ENCODE results near the gene TMEM150B.

The TMEM150B gene

DNA sequence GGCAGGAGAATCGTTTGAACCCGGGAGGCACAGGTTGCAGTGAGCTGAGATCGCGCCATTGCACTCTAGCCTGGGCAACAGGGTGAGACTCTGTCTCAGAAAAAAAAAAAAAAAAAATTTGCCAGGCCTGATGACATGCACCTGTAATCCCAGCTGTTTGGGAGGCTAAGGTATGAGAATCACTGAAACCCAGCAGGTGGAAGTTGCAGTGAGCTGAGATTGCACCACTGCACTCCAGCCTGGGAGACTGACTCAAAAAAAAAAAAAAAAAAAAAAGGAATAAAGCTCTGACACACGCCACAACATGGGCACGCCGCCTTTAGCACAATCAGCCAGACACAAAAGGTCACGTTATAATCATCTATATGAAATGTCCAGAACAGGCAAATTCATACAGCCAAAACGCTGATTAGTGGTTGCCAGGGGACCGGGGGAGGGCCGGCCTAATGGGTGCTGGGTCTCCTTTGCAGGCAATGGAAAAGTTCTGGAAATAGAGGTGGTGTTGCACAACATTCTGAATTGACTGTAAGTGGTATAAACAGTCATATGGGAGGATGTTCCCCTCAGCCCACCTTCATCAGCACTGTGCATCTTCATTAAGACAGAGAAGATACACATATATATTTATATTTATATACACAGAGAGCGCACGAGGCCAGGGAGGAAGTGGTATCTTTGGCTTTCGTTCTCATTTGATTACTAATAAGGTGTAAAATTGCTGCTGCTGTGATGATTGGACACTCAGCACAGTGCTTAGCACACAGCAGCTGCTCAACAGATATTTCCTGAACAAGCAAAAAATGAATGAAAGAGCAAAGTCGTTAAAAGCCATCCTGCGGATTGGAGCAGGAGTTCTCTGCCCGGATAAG lies 49.1 kb downstream of the TMEM150B start:
- no peak for DNase-seq

DNA sequence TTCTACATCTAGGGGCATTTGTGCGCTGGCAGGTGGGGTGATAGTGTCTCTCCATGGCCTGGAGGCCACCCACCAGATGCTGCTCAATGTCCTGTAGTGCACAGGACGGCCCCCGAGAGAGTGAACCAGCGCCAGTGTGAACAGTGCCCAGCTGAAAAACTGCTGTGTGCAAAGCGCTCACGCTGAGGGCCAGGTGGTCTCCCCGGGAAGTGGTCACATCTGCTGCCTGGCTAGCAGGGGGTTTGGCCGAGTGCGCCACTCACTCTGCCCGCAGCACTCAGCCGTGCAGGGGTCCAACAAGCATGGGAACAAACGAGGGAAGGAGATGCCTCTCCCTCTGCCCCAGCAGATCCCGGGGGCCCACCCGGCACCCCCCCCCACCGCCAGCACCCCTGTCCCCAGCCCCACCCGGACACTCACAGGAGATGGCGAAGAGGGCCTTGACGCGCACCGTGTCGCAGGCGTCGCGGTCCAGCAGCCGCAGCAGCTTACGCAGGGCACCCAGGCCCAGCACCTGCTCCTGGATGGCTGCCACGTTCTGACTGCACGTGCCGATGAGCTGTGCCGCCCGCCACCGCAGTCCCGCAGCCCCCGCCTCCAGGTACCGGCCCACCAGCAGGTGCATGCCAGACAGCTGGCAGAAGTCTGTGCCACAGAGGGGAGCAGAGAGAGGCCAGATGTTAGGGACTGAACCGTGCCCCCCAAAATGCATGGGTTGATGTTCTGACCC lies 51.0 kb downstream of the TMEM150B start:
- DNase-seq: no peak

DNA sequence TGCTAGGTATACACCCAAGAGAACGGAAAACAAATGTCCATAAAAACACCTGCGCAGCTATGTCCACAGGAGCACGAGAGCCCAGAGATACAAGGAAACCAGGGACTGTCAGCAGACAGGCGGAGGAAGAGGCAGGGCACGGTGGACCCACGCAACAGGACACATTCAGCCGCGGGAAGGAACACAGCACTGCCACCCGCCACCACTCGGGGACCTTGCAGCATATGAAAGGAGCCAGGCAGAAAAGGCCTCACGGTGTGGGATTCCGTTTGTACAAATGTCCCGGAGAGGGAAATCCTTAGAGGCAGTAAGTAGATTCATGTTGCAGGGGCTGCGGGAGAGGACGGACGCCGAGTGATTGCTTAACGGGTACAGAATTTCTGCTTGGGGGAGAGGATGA lies 53.0 kb downstream of the TMEM150B start:
- no peak for DNase-seq

DNA sequence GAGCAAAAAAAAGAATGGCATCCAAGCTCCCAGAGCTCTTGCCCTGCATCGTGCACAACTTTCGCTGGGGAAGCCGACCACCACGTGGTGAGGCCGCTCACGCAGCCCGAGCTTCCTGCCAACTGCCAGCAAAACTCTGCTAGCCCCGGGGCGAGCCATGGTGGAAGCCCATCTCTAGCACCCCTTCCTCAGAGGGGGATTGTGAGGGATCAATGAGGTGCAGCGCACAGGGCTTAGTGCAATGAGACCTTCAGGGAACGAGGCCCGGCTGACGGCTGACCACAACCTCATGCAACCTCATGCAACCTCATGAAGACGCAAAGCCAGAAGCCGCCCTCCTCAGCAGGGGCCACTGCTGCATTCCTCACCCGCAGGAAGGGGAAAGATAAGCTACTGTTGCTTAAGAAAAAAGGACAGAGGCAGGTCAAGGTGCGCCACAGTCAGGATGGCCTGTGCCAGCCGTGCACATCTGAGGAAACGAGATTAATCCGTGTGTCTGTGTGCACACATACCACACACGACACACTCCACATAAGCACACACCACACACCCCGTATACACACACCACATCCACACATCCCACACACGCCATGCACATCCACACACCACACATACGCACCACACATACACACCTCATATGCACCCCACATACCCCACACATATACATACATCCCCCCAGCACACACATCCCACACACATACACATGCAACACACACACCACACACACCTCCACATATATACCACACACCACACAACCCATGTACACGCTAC lies 54.8 kb downstream of the TMEM150B start:
- DNase-seq: no peak

DNA sequence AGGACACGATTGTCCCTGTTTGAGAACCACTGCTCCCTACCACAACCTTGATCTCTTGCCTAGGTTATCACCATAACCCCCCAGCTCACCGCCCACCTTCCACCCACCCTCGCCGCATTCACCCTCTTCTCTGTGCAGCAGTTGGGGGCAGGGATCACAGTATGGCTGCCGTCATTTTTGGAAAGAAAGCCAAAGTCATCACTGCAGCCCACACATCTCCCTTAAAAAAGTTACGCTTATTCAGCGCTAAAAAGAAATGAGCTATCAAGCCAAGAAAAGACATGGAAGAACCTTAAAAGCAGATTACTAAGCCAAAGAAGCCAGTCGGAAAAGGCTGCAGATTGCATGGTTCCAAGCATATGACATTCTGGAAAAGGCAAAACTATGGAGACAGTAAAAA lies 55.8 kb downstream of the TMEM150B start:
- no peak for DNase-seq

DNA sequence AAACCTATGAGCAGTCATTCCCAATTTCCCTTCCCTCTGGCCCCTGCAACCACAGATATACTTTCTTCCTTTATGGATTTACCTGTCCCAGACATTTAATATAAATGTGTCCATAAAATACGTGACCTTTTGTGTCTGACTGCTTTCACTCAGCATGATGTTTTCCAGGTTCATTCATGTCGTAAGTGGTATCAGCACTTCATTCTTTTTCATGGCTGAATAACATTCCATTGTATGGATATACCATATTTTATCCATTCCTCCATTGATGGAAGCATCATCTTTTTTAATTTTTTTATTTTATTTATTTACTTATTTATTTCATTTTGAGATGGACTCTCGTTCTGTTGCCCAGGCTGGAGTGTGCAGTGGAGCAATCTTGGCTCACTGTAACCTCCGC lies 58.3 kb downstream of the TMEM150B start:
- no peak for DNase-seq

DNA sequence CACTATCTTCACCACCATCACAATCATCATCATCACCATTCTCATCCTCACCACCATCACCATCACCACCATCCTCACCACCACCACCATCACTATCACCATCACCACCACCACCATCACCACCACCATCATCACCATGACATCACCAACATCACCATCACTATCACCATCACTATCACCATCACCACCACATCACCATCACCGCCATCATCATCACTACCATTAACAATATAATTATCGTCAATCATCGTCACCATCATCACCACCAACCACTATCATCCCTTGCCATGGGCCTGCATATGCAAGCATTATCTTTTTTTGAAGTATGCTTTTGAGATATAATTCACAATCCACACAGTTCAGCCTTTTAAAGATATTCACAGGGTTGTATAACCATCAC lies 58.7 kb downstream of the TMEM150B start:
- no peak for DNase-seq

DNA sequence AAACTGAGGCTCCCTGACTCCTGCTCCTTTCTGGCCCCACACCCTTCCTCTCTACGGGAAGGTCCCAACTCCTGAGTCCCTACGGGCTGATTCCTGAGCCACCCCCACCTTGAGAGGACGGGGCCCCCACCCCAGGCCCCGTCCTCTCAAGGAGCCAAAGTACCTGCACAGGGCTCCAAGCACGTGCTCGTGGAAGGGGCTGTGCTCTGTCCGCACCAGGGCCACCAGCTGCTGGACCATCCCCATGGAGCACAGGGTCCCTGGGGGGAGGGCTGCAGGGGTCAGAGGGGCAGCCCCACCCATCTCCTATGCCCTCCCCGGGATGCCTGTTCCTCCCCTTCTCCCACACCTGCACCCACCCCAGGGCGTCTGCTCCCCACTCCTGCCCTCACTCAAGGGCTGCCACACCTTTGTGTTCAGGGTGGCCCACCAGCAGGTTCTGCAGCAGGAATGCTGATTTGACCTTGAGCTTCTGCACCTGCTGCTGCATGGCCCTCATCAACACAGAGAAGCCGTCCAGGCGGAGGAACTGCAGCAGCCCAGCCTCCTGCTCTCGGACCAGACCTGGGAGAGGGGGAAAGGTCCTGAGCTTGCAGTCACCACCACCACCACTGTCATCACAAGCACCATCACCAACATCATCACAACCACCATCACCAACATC lies 59.3 kb downstream of the TMEM150B start:
- no peak for DNase-seq

DNA sequence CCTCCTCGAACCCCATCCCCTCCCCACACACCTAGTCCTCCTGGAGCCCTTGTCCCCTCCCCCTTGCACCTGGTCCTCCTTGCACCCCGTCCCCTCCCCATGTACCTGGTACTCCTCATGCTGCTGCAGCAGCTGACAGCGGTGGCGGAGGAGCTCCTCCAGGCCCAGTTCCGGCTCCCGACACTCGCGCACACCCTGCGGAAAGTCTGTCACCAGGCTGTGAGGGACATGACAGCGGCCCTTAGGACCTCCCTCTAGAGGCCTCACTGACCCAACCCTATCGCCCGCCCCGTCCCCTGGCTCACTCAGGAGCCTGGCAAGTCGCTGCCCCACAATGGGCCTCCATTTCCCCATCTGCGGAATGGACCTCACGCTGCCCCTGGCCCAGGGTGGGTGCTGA lies 60.0 kb downstream of the TMEM150B start:
- DNase-seq: no peak

DNA sequence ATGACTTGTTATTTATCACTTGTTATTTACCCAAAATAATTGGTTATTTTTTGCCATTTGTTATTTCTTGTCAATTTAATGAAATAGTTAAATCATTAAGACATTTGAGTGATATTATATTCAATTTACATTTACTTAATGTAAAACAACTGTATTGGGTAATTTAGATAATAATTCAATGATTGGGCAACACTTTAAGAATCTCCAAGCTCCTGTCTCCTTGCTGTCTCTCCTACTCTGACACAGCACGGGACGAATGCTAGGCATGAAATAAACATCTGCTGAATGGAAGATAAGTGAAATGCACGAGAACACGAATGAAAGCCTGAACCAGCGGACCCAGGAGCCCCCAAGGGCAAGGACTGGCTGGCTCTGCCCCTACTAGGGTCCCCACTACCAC lies 60.6 kb downstream of the TMEM150B start:
- DNase-seq: no peak

Data from stimulated activated naive CD4-positive, alpha-beta T cell (primary cell).